SK-N-MC (cell line): Measurements from ENCODE around the gene ASPHD1.

Experiments
- EZH2 ChIP-seq: fragments of 200-600 bp; sonication (generic); IDR thresholded peaks from one replicate; pipeline ENCODE4 v1.6.1; 2017; ENCODE audit warnings: antibody characterized with exemption
- FOXP2 ChIP-seq: optimal IDR thresholded peaks from 2 replicates; pipeline ENCODE3; 2011; ENCODE audit warnings: mild to moderate bottlenecking, moderate library complexity; ENCODE audit not compliant: insufficient read depth; ENCODE audit errors: extremely low read length, control extremely low read depth
- POLR2AphosphoS5 ChIP-seq: IDR thresholded peaks from 2 replicates; pipeline ENCODE4 v1.6.1; 2012; ENCODE audit warnings: mild to moderate bottlenecking, low read depth, low read length, borderline replicate concordance

DNA sequence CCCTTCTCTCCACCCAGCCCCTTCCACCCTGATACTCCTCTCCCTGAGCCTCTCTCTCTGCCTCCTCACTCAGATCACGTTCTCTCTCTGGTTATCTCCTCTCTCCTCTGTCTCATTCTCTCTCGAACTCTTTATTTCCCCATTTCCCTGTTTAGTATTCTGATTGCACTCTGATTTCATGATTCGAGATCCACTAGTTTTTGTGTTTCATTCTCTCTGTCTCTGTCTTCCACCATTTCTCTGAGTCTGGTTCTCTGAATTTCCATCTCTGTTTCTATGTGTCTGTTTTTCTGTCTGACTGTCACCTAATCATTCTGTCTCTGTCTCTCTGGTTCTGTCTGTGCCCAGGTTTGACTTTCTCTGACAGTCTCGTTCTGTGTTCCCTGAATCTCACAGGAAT is 3.0 kb upstream of the ASPHD1 start:
- TF ChIP-seq POLR2AphosphoS5 (no peak), EZH2 (no peak), FOXP2 (no peak)
